ENCODE data around the gene PRKCH.
"Not testable (repeated sequence)": the region's sequence is repeated elsewhere in the genome, so short reads cannot be mapped to it uniquely, and the experiment has no call there.

PRKCH gene

GRCh38 chr14:61300209-61300608 is 21.2 kb upstream of the PRKCH start:
- no peak for FAIRE-seq
- TF ChIP-seq POLR2A (IDR thresholded peaks at IDR 0.05; ENCODE audit: low read depth, low read length): no peak
- no peak for TF ChIP-seq TAF1 (IDR thresholded peaks at IDR 0.05; ENCODE audit: low read depth, low read length)
- no peak for TF ChIP-seq POU2F2 (IDR thresholded peaks at IDR 0.05; ENCODE audit: low read depth, low read length)
- no peak for TF ChIP-seq POLR2AphosphoS5 (IDR thresholded peaks at IDR 0.05; ENCODE audit: low read depth, low read length)
- TF ChIP-seq PAX5 (IDR thresholded peaks at IDR 0.05; ENCODE audit: insufficient read depth, low read length, severe bottlenecking): no peak
- TF ChIP-seq SPI1 (IDR thresholded peaks at IDR 0.05; ENCODE audit: low read depth, low read length): no peak
- DNase-seq (ENCODE audit: insufficient read length, low spot score): no peak

GRCh38 chr14:61300754-61301153 is 20.6 kb upstream of the PRKCH start:
- DNase-seq (ENCODE audit: insufficient read length, low spot score) (no peak), FAIRE-seq (no peak)
- TF ChIP-seq SPI1 (IDR thresholded peaks at IDR 0.05; ENCODE audit: low read depth, low read length) (no peak), POU2F2 (IDR thresholded peaks at IDR 0.05; ENCODE audit: low read depth, low read length) (no peak), POLR2AphosphoS5 (IDR thresholded peaks at IDR 0.05; ENCODE audit: low read depth, low read length) (no peak), TAF1 (IDR thresholded peaks at IDR 0.05; ENCODE audit: low read depth, low read length) (no peak), POLR2A (IDR thresholded peaks at IDR 0.05; ENCODE audit: low read depth, low read length) (no peak), PAX5 (IDR thresholded peaks at IDR 0.05; ENCODE audit: insufficient read depth, low read length, severe bottlenecking) (no peak)

- no peak for TF ChIP-seq POU2F2 (IDR thresholded peaks at IDR 0.05; ENCODE audit: low read depth, low read length)
- no peak for TF ChIP-seq POLR2AphosphoS5 (IDR thresholded peaks at IDR 0.05; ENCODE audit: low read depth, low read length)
- FAIRE-seq: no peak
- no peak for DNase-seq (ENCODE audit: insufficient read length, low spot score)
Measured at GRCh38 chr14:61304688-61305087, 16.7 kb upstream of the PRKCH start.

- DNase-seq (ENCODE audit: insufficient read length, low spot score) (no peak), FAIRE-seq (no peak)
- TF ChIP-seq PAX5 (IDR thresholded peaks at IDR 0.05; ENCODE audit: insufficient read depth, low read length, severe bottlenecking): no peak
- TF ChIP-seq SPI1 (IDR thresholded peaks at IDR 0.05; ENCODE audit: low read depth, low read length): no peak
- TF ChIP-seq TAF1 (IDR thresholded peaks at IDR 0.05; ENCODE audit: low read depth, low read length): no peak
- TF ChIP-seq POU2F2 (IDR thresholded peaks at IDR 0.05; ENCODE audit: low read depth, low read length): no peak
- TF ChIP-seq POLR2AphosphoS5 (IDR thresholded peaks at IDR 0.05; ENCODE audit: low read depth, low read length): no peak
- no peak for TF ChIP-seq POLR2A (IDR thresholded peaks at IDR 0.05; ENCODE audit: low read depth, low read length)
Measured at GRCh38 chr14:61308198-61308597, 13.2 kb upstream of the PRKCH start.

- DNase-seq (ENCODE audit: insufficient read length, low spot score): not testable (repeated sequence)
Measured at GRCh38 chr14:61308701-61309100, 12.7 kb upstream of the PRKCH start.

GRCh38 chr14:61315313-61315712 is 6.1 kb upstream of the PRKCH start:
- no peak for DNase-seq (ENCODE audit: insufficient read length, low spot score)
- TF ChIP-seq PAX5 (IDR thresholded peaks at IDR 0.05; ENCODE audit: insufficient read depth, low read length, severe bottlenecking) (no peak), POLR2AphosphoS5 (IDR thresholded peaks at IDR 0.05; ENCODE audit: low read depth, low read length) (no peak), POLR2A (IDR thresholded peaks at IDR 0.05; ENCODE audit: low read depth, low read length) (no peak), POU2F2 (IDR thresholded peaks at IDR 0.05; ENCODE audit: low read depth, low read length) (no peak), SPI1 (IDR thresholded peaks at IDR 0.05; ENCODE audit: low read depth, low read length) (no peak), TAF1 (IDR thresholded peaks at IDR 0.05; ENCODE audit: low read depth, low read length) (no peak)
- FAIRE-seq: no peak

More at GRCh38 chr14:61308701-61309100, 12.7 kb upstream of the PRKCH start:
- FAIRE-seq: not testable (repeated sequence)

- peak; percentile 9 for FAIRE-seq
- no peak for TF ChIP-seq SPI1 (IDR thresholded peaks at IDR 0.05; ENCODE audit: low read depth, low read length)
- no peak for TF ChIP-seq POLR2AphosphoS5 (IDR thresholded peaks at IDR 0.05; ENCODE audit: low read depth, low read length)
- no peak for TF ChIP-seq TAF1 (IDR thresholded peaks at IDR 0.05; ENCODE audit: low read depth, low read length)
- no peak for TF ChIP-seq POLR2A (IDR thresholded peaks at IDR 0.05; ENCODE audit: low read depth, low read length)
- TF ChIP-seq POU2F2 (IDR thresholded peaks at IDR 0.05; ENCODE audit: low read depth, low read length): no peak
- TF ChIP-seq PAX5 (IDR thresholded peaks at IDR 0.05; ENCODE audit: insufficient read depth, low read length, severe bottlenecking): no peak
- no peak for DNase-seq (ENCODE audit: insufficient read length, low spot score)
Measured at GRCh38 chr14:61319086-61319485, 2.3 kb upstream of the PRKCH start.

GRCh38 chr14:61319706-61320105 is 1.7 kb upstream of the PRKCH start:
- DNase-seq (ENCODE audit: insufficient read length, low spot score): no peak
- TF ChIP-seq POU2F2 (IDR thresholded peaks at IDR 0.05; ENCODE audit: low read depth, low read length): no peak
- no peak for TF ChIP-seq POLR2A (IDR thresholded peaks at IDR 0.05; ENCODE audit: low read depth, low read length)
- TF ChIP-seq POLR2AphosphoS5 (IDR thresholded peaks at IDR 0.05; ENCODE audit: low read depth, low read length): no peak
- TF ChIP-seq SPI1 (IDR thresholded peaks at IDR 0.05; ENCODE audit: low read depth, low read length): no peak
- TF ChIP-seq TAF1 (IDR thresholded peaks at IDR 0.05; ENCODE audit: low read depth, low read length): no peak
- no peak for FAIRE-seq

GRCh38 chr14:61320170-61320569 is 1.2 kb upstream of the PRKCH start:
- not testable (repeated sequence) for DNase-seq (ENCODE audit: insufficient read length, low spot score); FAIRE-seq

- DNase-seq (ENCODE audit: insufficient read length, low spot score) (no peak), FAIRE-seq (peak; percentile 74)
- TF ChIP-seq POLR2AphosphoS5 (IDR thresholded peaks at IDR 0.05; ENCODE audit: low read depth, low read length) (no peak), PAX5 (IDR thresholded peaks at IDR 0.05; ENCODE audit: insufficient read depth, low read length, severe bottlenecking) (no peak), SPI1 (IDR thresholded peaks at IDR 0.05; ENCODE audit: low read depth, low read length) (no peak), POU2F2 (IDR thresholded peaks at IDR 0.05; ENCODE audit: low read depth, low read length) (no peak), TAF1 (IDR thresholded peaks at IDR 0.05; ENCODE audit: low read depth, low read length) (no peak), POLR2A (IDR thresholded peaks at IDR 0.05; ENCODE audit: low read depth, low read length) (no peak)
Measured at GRCh38 chr14:61320806-61321384, 484 bp upstream of the PRKCH start.
